CD14-positive monocyte (primary cell): ENCODE measurements around the gene CABP7. TPM values are rescaled to one million over a fixed set of nuclear protein-coding genes. Genes with fewer than 3 reads are reported as not detected.

Experiments used
- DNase-seq, 3 donors: peaks; one replicate each; pipeline ENCODE4 v3.0.0-alpha.2; 2011 to 2022
- H2AFZ ChIP-seq: 2 replicates; pipeline ENCODE4 v1.6.0; 2012; ENCODE audit warnings: mild to moderate bottlenecking, low read depth, low read length, inconsistent platforms; ENCODE audit not compliant: insufficient read depth, poor library complexity, severe bottlenecking
- H3K27ac ChIP-seq, 2 donors: 1 replicate in 1 of 2; 2 replicates in 1 of 2; pipeline ENCODE4 v1.5.1; 2012 to 2013; ENCODE audit warnings: low read length in 2 of 2, control low read depth in 1 of 2, inconsistent platforms in 1 of 2, low read depth in 1 of 2, mild to moderate bottlenecking in 1 of 2
- H3K27me3 ChIP-seq, 2 donors: one replicate each; pipeline versions ENCODE4 v1.6.0 to v1.6.1; 2011 to 2013; ENCODE audit warnings: low read length in 2 of 2; ENCODE audit not compliant: control insufficient read depth in 2 of 2, insufficient read depth in 2 of 2
- H3K36me3 ChIP-seq, 2 donors: replicated peaks in 1 of 2; 1 replicate in 1 of 2; 2 replicates in 1 of 2; pipeline versions ENCODE4 v1.5.1 to v1.6.1; 2012 to 2013; ENCODE audit warnings: low read length in 2 of 2, control low read depth in 1 of 2, inconsistent platforms in 1 of 2, mild to moderate bottlenecking in 1 of 2; ENCODE audit not compliant: insufficient read depth in 2 of 2, control insufficient read depth in 1 of 2
- H3K4me1 ChIP-seq, 2 donors: 1 replicate in 1 of 2; 2 replicates in 1 of 2; pipeline versions ENCODE4 v1.5.1 to v1.6.1; 2012 to 2013; ENCODE audit warnings: low read length in 2 of 2, control low read depth in 1 of 2, inconsistent platforms in 1 of 2, mild to moderate bottlenecking in 1 of 2, moderate library complexity in 1 of 2; ENCODE audit not compliant: insufficient read depth in 2 of 2, control insufficient read depth in 1 of 2
- H3K4me2 ChIP-seq: replicated peaks from 2 replicates; pipeline ENCODE3; 2012; ENCODE audit warnings: low read length, moderate library complexity, mild to moderate bottlenecking; ENCODE audit not compliant: poor library complexity, severe bottlenecking; ENCODE audit errors: extremely low read depth
- H3K4me3 ChIP-seq, 3 experiments: fragments of 200-600 bp in 1 of 3; sonication (generic) in 1 of 3; replicated peaks in 1 of 3; 1 replicate in 2 of 3; 2 replicates in 1 of 3; pipeline ENCODE4 v1.5.1; 2011 to 2013; ENCODE audit warnings: low read length in 3 of 3, mild to moderate bottlenecking in 3 of 3, control low read depth in 2 of 3, low read depth in 2 of 3, inconsistent platforms in 1 of 3, moderate library complexity in 1 of 3
- H3K79me2 ChIP-seq: 2 replicates; pipeline ENCODE4 v1.6.0; 2012; ENCODE audit warnings: mild to moderate bottlenecking, control low read depth, inconsistent platforms, low read length, moderate library complexity; ENCODE audit not compliant: insufficient read depth
- H3K9ac ChIP-seq: 2 replicates; pipeline ENCODE4 v1.6.0; 2017; ENCODE audit warnings: low read length, mild to moderate bottlenecking; ENCODE audit not compliant: insufficient read depth, poor library complexity, severe bottlenecking
- H3K9me3 ChIP-seq, 2 donors: replicated peaks in 1 of 2; 1 replicate in 1 of 2; 2 replicates in 1 of 2; pipeline versions ENCODE4 v1.5.1 to v1.6.1; 2012 to 2013; ENCODE audit warnings: low read length in 2 of 2, control low read depth in 1 of 2; ENCODE audit not compliant: control insufficient read depth in 1 of 2, insufficient read depth in 1 of 2
- H4K20me1 ChIP-seq: 2 replicates; pipeline ENCODE4 v1.6.0; 2012; ENCODE audit warnings: mild to moderate bottlenecking, low read length, control low read depth, moderate library complexity; ENCODE audit not compliant: insufficient read depth
- H3K27ac Mint-ChIP-seq, 7 donors: one replicate each; pipeline ENCODE4 v1.8.0; 2020; ENCODE audit warnings: mild to moderate bottlenecking in 7 of 7, mixed read lengths in 7 of 7, moderate library complexity in 6 of 7, inconsistent platforms in 2 of 7
- H3K27me3 Mint-ChIP-seq, 3 donors: one replicate each; pipeline ENCODE4 v1.8.0; 2021 to 2022; ENCODE audit warnings: low read depth in 3 of 3, mild to moderate bottlenecking in 3 of 3, mixed read lengths in 3 of 3, moderate library complexity in 3 of 3, inconsistent platforms in 1 of 3
- H3K36me3 Mint-ChIP-seq, 2 donors: one replicate each; pipeline ENCODE4 v1.8.0; 2020; ENCODE audit warnings: mixed read lengths in 2 of 2, inconsistent platforms in 1 of 2, mild to moderate bottlenecking in 1 of 2
- H3K4me1 Mint-ChIP-seq: one replicate; pipeline ENCODE4 v1.8.0; 2020; ENCODE audit warnings: mild to moderate bottlenecking, mixed read lengths
- H3K4me3 Mint-ChIP-seq, 2 donors: one replicate each; pipeline ENCODE4 v1.8.0; 2020; ENCODE audit warnings: mild to moderate bottlenecking in 2 of 2, mixed read lengths in 2 of 2, moderate library complexity in 1 of 2
- H3K9me3 Mint-ChIP-seq, 7 donors: one replicate each; pipeline ENCODE4 v1.8.0; 2020 to 2022; ENCODE audit warnings: mixed read lengths in 7 of 7, mild to moderate bottlenecking in 6 of 7, moderate library complexity in 6 of 7, inconsistent platforms in 2 of 7
- CTCF ChIP-seq: fragments of 200-600 bp; IDR thresholded peaks from one replicate; pipeline ENCODE4 v1.8.0; 2022; ENCODE audit warnings: antibody characterized with exemption, mild to moderate bottlenecking
- WGBS: methylation state at CpG from one replicate; pipeline ENCODE4 v1.1.5; 2013; ENCODE audit warnings: missing lambda C conversion rate; ENCODE audit not compliant: insufficient coverage; 5-methylcytosine and 5-hydroxymethylcytosine counted together
- intact Hi-C, 2 donors: fragments of 100-400 bp; cut with micrococcal nuclease; formaldehyde crosslinking; loops; one replicate each; pipeline versions ENCODE4 v1.15.0 to v1.15.1; 2023
- polyA plus RNA-seq, 3 donors: library from polyadenylated mRNA; depleted of rRNA in 1 of 3; unstranded in 2 of 3; stranded (reverse) in 1 of 3; fragments of 300-500 nt in 2 of 3; fragments of >200 nt in 1 of 3; fragmentation: Illumina TruSeq in 2 of 3; gene quantifications; 1 replicate in 2 of 3; 2 replicates in 1 of 3; pipeline ENCODE4 v1.2.3, GENCODE V29; 2012 to 2021

The CABP7 gene
- polyA plus RNA-seq, 3 donors: 0.11 to 0.14 TPM; not detected in 1

DNA sequence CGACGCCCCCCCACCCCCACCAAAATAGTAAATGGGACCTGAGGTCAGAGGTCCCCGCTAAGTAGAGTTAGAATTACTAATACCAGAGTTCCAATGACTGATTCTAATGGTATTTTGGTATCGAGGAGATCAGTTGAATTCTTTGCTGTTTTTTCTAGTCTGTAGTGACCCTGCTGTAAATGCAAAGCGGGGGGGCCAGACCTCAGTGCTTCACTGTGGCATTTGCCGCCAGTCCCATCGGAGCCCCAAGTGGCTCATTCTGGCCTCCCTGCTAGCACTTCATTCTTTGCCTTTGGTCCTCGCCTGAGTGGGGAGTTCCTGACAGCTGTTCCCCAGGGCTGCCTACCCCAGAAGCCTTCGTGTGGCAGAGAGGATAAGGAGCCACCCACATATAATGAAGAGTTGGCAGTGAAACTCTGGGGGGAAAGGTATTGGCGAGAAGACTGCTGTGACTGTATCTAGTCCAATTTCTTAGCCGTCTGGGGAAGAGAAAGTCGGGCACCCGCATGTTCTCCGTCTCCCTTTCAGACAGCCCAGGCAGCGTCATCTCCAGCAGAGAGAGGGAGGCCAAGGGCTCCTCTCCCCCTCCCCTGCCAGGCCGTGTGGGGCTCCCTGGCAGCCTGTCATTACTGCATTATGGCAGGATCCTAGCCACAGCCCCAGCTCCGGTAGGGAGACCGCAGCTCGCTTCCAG lies 19.4 kb upstream of the CABP7 start:
- 77% methylated on average over 7 of the region's 19 CpGs for WGBS
- Mint-ChIP-seq H3K27me3 (peaks cover 4 to 22% (median 10%) of the 10 kb centered on the region in 3 donors), H3K36me3 (peaks cover 23 to 30% of the 10 kb centered on the region in 2 donors), H3K9me3 (peaks cover 0 to 1% (median 0%) of the 10 kb centered on the region in 7 donors), H3K4me3 (no peak overlapping the region), H3K27ac (no peak overlapping the region), H3K4me1 (peaks cover 19% of the 10 kb centered on the region)
- Histone ChIP-seq H3K79me2 (no peaks in the 10 kb centered on the region), H3K36me3 (peaks cover 20 to 25% of the 10 kb centered on the region in 2 donors), H3K27ac (no peak overlapping the region), H3K4me3 (no peak overlapping the region), H3K27me3 (peaks cover 0 to 9% of the 10 kb centered on the region in 2 donors), H3K4me2 (no peak overlapping the region), H3K9me3 (no peaks in the 10 kb centered on the region), H2AFZ (no peak overlapping the region), H3K4me1 (peaks cover 7 to 14% of the 10 kb centered on the region in 2 donors), H3K9ac (no peak overlapping the region), H4K20me1 (peaks cover 9% of the 10 kb centered on the region)
- DNase-seq: no peak
- intact Hi-C loops: no loop called here
- no peak for TF ChIP-seq CTCF

GRCh38 chr22:29700900-29701154 lies 19.0 kb upstream of the CABP7 start:
- Histone ChIP-seq H3K4me3 (no peak overlapping the region), H3K4me2 (no peak overlapping the region), H3K36me3 (peaks cover 15 to 20% of the 10 kb centered on the region in 2 donors), H3K27ac (no peak overlapping the region), H3K9me3 (no peaks in the 10 kb centered on the region), H3K9ac (no peak overlapping the region), H3K4me1 (peaks cover 7 to 14% of the 10 kb centered on the region in 2 donors), H3K79me2 (no peaks in the 10 kb centered on the region), H4K20me1 (peaks cover 9% of the 10 kb centered on the region), H2AFZ (no peak overlapping the region), H3K27me3 (peaks cover 0 to 9% of the 10 kb centered on the region in 2 donors)
- Mint-ChIP-seq H3K36me3 (peaks cover 18 to 26% of the 10 kb centered on the region in 2 donors), H3K27me3 (peaks cover 4 to 22% (median 8%) of the 10 kb centered on the region in 3 donors), H3K9me3 (peaks cover 0 to 1% (median 0%) of the 10 kb centered on the region in 7 donors), H3K27ac (no peak overlapping the region), H3K4me1 (peaks cover 19% of the 10 kb centered on the region), H3K4me3 (no peak overlapping the region)
- intact Hi-C loops: no loop called here
- 56% methylated on average over 7 of the region's 9 CpGs for WGBS
- DNase-seq: no peak
- TF ChIP-seq CTCF: no peak
